ENCODE data around the gene PVALB. TPM values are rescaled to one million over a fixed set of nuclear protein-coding genes. Genes with fewer than 3 reads are reported as not detected.

PVALB gene
- total and polyA plus RNA-seq, 10 of the 15 experiments (the other 5 are each of a cell fraction or from before 2014, with no cell fraction given) = not detected

DNA sequence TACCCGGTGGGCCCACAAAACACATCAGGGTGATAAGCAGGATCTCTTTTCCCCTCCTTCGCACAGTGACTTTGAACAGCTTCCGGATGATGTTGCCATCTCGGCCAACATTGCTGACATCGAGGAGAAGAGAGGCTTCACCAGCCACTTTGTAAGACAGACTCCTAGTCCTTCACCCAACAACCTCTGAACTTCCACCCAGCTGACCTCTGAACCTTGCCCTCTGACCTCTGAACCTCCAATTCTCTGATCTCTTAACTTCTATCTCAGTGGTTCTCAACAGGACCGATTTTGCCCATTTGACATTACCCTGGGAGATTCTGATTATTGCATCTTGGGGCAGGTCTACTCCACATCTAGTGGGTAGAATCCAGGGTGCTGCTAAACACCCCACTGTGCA lies 47.1 kb upstream of the PVALB start:
- peaks cover 11% of the 10 kb centered on the region for H3K79me2 ChIP-seq (ENCODE audit: control insufficient read depth, insufficient read depth, low read length)
- TF ChIP-seq NR2F1 (conservative IDR thresholded peaks at IDR 0.05) (peak; percentile 82), TCF12 (IDR thresholded peaks at IDR 0.05; ENCODE audit: low read depth, low read length) (no peak), NR2C2 (IDR thresholded peaks at IDR 0.05; ENCODE audit: borderline replicate concordance, control insufficient read depth, insufficient read length, low read depth) (peak; percentile 71), MTA2 (IDR thresholded peaks at IDR 0.05; ENCODE audit: low read depth) (0 out of 2 replicates have a peak, but pooled peaks have one; percentile 13), NR2C1 (IDR thresholded peaks at IDR 0.05) (peak; percentile 91)
- H3K9ac ChIP-seq (ENCODE audit: control insufficient read depth, insufficient read depth, low read length) = no peak overlapping the region
- CTCF ChIA-PET = interaction anchor here (0.8 kb wide), 1 partner anchor 114 kb away, joined by 3 read pairs; no protein-coding TSS in a partner anchor
- FAIRE-seq (no peak), ATAC-seq (no peak), DNase-seq (ENCODE audit: low read depth, low spot score) (no peak)
- H3K36me3 ChIP-seq (ENCODE audit: control insufficient read depth in 2 of 2, insufficient read depth in 2 of 2, low read length in 1 of 2) = peaks cover 6 to 12% of the 10 kb centered on the region in 2 experiments; a peak in 3 of 4 replicates
- H2AFZ ChIP-seq (ENCODE audit: control insufficient read depth, low read depth, low read length) = no peak overlapping the region
- POLR2A ChIA-PET = interaction anchor here (1.0 kb wide), 1 partner anchor 38 kb away, joined by 3 read pairs; no protein-coding TSS in a partner anchor
- no peaks in the 10 kb centered on the region for H3K9me3 ChIP-seq (replicated peaks; ENCODE audit: control insufficient read depth, insufficient read depth, low read length)
- no peaks in the 10 kb centered on the region for H4K20me1 ChIP-seq (ENCODE audit: control insufficient read depth, insufficient read depth)
- no TSS peak for BruUV-seq (replicated peaks)
- no peak overlapping the region for H3K4me2 ChIP-seq (ENCODE audit: control insufficient read depth, insufficient read depth)
- in situ Hi-C loops (cut with MboI) = no loop called here
- H3K27me3 ChIP-seq (replicated peaks in 1 of 2; ENCODE audit: control insufficient read depth in 2 of 2, insufficient read depth in 2 of 2, low read length in 1 of 2) = no peaks in the 10 kb centered on the region
- H3K4me3 ChIP-seq = no peak overlapping the region
- intact Hi-C loops (cut with micrococcal nuclease; ENCODE audit: unreplicated experiment) = loop anchor here (5.0 kb wide), 2 partner anchors 298 to 337 kb away; partner anchors contain the start of gene EIF3D
- RAD21 ChIA-PET (ENCODE audit: unreplicated experiment) = interaction anchor here (8.5 kb wide), 1 partner anchor 36 kb away, joined by 78 read pairs; no protein-coding TSS in a partner anchor
- peaks cover 53% of the 10 kb centered on the region for H3K4me1 ChIP-seq (ENCODE audit: control insufficient read depth, insufficient read depth, low read length)
- WGBS (ENCODE audit: insufficient coverage, insufficient replicate concordance, low lambda C conversion rate, missing lambda C conversion rate) = 92% methylated on average over 6 of the region's 6 CpGs
- SMC1A ChIA-PET (ENCODE audit: uncharacterized antibody, unreplicated experiment) = interaction anchor here (1.8 to 6.6 kb wide), 2 partner anchors 50 to 53 kb away, joined by 6 to 42 read pairs; partner anchors contain the start of gene CSF2RB
- H3K27ac ChIP-seq (ENCODE audit: control insufficient read depth, insufficient read depth) = no peak overlapping the region

DNA sequence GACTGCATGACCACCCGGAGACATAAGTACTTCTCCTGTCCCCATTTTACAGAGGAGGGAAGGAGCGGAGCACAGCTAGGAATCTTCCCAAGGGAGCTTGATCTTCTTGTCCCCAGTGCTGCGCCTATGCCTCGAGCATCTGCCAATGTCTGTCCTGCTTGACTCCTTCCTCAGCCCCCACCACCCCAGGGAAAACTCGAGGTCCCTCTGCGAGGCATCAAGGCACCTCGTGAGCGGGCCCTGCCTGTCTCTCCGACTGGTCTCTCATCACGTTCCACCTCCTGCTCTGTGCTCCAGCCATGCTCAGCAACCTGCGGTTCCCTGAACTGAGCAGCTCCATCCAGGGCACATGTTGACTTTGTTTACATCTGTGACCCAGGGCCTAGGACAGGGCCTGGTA lies 46.4 kb upstream of the PVALB start:
- in situ Hi-C loops (cut with MboI) (no loop called here), intact Hi-C loops (cut with micrococcal nuclease; ENCODE audit: unreplicated experiment) (loop anchor here (5.0 kb wide), 2 partner anchors 299 to 336 kb away; partner anchors contain the start of gene EIF3D)
- peak overlapping the region; percentile 98 for H3K27ac ChIP-seq (ENCODE audit: control insufficient read depth, insufficient read depth)
- BruUV-seq (replicated peaks) = no TSS peak
- ChIA-PET POLR2A (interaction anchor here (1.0 to 4.6 kb wide), 3 partner anchors 39 to 56 kb away, joined by 3 to 33 read pairs (median 12); no protein-coding TSS in a partner anchor), CTCF (interaction anchor here (0.6 to 8.2 kb wide), 4 partner anchors 11 to 114 kb away, joined by 3 to 73 read pairs (median 6); no protein-coding TSS in a partner anchor), RAD21 (ENCODE audit: unreplicated experiment) (interaction anchor here (1.5 to 8.5 kb wide), 4 partner anchors 37 to 379 kb away, joined by 6 to 78 read pairs (median 11); no protein-coding TSS in a partner anchor), SMC1A (ENCODE audit: uncharacterized antibody, unreplicated experiment) (interaction anchor here (1.0 to 8.7 kb wide), 4 partner anchors 37 to 57 kb away, joined by 3 to 72 read pairs (median 24); partner anchors contain the start of gene CSF2RB)
- H3K4me1 ChIP-seq (ENCODE audit: control insufficient read depth, insufficient read depth, low read length) = peaks cover 59% of the 10 kb centered on the region
- 2% methylated on average over 11 of the region's 11 CpGs for WGBS (ENCODE audit: insufficient coverage, insufficient replicate concordance, low lambda C conversion rate, missing lambda C conversion rate)
- DNase-seq (ENCODE audit: low read depth, low spot score) (no peak), FAIRE-seq (no peak), ATAC-seq (no peak)
- no peaks in the 10 kb centered on the region for H3K9me3 ChIP-seq (replicated peaks; ENCODE audit: control insufficient read depth, insufficient read depth, low read length)
- H3K9ac ChIP-seq (ENCODE audit: control insufficient read depth, insufficient read depth, low read length) = peak overlapping the region; percentile 85
- H2AFZ ChIP-seq (ENCODE audit: control insufficient read depth, low read depth, low read length) = peak overlapping the region; percentile 35
- no peaks in the 10 kb centered on the region for H4K20me1 ChIP-seq (ENCODE audit: control insufficient read depth, insufficient read depth)
- H3K36me3 ChIP-seq (ENCODE audit: control insufficient read depth in 2 of 2, insufficient read depth in 2 of 2, low read length in 1 of 2) = peaks cover 3 to 10% of the 10 kb centered on the region in 2 experiments; a peak in 3 of 4 replicates
- H3K27me3 ChIP-seq (replicated peaks in 1 of 2; ENCODE audit: control insufficient read depth in 2 of 2, insufficient read depth in 2 of 2, low read length in 1 of 2) = no peaks in the 10 kb centered on the region
- H3K79me2 ChIP-seq (ENCODE audit: control insufficient read depth, insufficient read depth, low read length) = peaks cover 11% of the 10 kb centered on the region
- H3K4me3 ChIP-seq = peak overlapping the region; percentile 60; the same call in 1 of the 2 replicates
- H3K4me2 ChIP-seq (ENCODE audit: control insufficient read depth, insufficient read depth) = peak overlapping the region; percentile 100
- TF ChIP-seq, protein P1, sequence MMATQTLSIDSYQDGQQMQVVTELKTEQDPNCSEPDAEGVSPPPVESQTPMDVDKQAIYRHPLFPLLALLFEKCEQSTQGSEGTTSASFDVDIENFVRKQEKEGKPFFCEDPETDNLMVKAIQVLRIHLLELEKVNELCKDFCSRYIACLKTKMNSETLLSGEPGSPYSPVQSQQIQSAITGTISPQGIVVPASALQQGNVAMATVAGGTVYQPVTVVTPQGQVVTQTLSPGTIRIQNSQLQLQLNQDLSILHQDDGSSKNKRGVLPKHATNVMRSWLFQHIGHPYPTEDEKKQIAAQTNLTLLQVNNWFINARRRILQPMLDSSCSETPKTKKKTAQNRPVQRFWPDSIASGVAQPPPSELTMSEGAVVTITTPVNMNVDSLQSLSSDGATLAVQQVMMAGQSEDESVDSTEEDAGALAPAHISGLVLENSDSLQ (IDR thresholded peaks at IDR 0.05) = 0 out of 2 replicates have a peak, but pooled peaks have one; percentile 1
- 0 out of 2 replicates have a peak, but pooled peaks have one; percentile 8 for TF ChIP-seq ZNF687 (IDR thresholded peaks at IDR 0.05)

Measured in GM12878 (cell line).